GM12865 (cell line): Measurements from ENCODE around the gene MTERF2.

Experiments used
- DNase-seq: peaks from one replicate; pipeline ENCODE4 v3.0.0; 2010; ENCODE audit warnings: low read depth
- H3K4me3 ChIP-seq: 2 replicates; pipeline ENCODE4 v1.5.1; 2011; ENCODE audit warnings: mild to moderate bottlenecking, low read depth, low read length, control low read depth
- TF ChIP-seq, protein P1 (sequence below): IDR thresholded peaks from 2 replicates; pipeline ENCODE4 v1.5.1; 2011; ENCODE audit warnings: low read length, control low read depth, low read depth, inconsistent platforms; ENCODE audit not compliant: insufficient read depth; ENCODE audit errors: missing control alignments

Gene MTERF2

DNA sequence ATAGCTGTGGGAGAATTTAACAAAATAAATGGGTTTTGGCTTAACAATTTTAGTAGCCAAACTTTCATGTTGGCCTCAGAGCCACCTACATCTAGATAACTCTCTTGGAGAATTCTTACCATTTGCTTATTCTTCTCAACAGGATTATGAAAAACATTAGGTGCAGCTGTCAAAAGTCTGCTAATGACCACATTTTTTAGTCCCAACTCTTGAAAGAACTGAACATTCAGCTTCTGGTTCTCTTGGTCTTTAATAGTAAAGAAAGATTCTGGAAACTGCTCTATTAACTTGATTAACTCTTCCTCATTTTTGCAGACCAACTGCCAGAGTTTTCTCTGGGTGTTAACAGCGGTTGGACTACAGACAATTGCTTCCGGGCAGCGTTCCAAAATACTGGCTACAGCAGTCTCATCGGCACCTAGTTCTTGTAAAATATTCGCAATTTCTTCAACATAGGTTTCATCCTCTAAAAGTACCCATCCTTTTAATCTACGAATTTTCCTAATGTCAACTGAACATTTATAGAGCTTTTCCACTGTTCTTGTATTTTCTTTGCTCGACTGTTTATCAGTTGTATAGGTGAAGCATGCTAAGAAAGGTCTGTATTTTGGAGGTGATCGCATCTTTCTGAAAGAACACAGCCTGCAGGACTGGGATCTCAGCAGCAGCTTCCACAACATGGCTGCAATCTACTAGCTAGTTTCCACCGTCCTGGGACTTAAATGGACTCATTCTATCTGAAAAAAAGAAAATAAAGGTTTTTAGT lies 8.7 kb downstream of the MTERF2 start:
- H3K4me3 ChIP-seq, result no peak overlapping the region
- DNase-seq, result no peak
- TF ChIP-seq, protein P1, sequence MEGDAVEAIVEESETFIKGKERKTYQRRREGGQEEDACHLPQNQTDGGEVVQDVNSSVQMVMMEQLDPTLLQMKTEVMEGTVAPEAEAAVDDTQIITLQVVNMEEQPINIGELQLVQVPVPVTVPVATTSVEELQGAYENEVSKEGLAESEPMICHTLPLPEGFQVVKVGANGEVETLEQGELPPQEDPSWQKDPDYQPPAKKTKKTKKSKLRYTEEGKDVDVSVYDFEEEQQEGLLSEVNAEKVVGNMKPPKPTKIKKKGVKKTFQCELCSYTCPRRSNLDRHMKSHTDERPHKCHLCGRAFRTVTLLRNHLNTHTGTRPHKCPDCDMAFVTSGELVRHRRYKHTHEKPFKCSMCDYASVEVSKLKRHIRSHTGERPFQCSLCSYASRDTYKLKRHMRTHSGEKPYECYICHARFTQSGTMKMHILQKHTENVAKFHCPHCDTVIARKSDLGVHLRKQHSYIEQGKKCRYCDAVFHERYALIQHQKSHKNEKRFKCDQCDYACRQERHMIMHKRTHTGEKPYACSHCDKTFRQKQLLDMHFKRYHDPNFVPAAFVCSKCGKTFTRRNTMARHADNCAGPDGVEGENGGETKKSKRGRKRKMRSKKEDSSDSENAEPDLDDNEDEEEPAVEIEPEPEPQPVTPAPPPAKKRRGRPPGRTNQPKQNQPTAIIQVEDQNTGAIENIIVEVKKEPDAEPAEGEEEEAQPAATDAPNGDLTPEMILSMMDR, result no peak

- TF ChIP-seq, protein P1, result no peak
- no peak overlapping the region for H3K4me3 ChIP-seq
- no peak for DNase-seq
Measured at GRCh38 chr12:106976668-106977067, 10.3 kb downstream of the MTERF2 start.

DNA sequence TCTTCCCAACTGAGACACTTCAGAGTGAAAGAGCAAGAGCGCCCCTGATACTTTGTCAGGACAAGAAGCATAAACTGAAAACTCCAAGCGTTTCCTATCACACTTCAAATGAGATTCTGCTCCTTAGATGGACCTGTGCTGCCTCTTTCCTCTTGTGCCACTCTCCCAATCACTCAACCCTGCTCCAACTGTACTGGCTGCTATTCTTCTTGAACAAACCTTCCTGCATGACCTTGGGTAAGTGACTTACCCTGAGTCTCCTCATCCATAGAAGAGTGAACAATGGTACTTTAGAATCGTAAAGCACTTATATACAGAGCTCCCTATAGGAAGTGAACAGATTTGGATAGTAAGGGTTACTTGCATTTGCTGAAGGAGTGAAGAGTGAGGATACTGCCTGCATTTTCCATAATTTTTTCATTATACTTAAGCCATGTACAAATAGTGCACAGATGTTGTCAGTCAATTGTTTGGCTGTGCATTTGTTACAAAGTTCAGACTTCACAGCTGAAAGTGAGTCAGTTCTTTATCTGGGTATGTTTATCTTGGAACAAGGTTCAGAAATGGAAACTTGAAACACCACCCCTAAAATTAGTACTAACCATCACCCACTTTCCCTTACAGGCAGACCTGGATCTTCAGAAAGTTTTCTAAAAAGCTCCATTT lies 10.8 kb downstream of the MTERF2 start:
- TF ChIP-seq, protein P1, result no peak

DNA sequence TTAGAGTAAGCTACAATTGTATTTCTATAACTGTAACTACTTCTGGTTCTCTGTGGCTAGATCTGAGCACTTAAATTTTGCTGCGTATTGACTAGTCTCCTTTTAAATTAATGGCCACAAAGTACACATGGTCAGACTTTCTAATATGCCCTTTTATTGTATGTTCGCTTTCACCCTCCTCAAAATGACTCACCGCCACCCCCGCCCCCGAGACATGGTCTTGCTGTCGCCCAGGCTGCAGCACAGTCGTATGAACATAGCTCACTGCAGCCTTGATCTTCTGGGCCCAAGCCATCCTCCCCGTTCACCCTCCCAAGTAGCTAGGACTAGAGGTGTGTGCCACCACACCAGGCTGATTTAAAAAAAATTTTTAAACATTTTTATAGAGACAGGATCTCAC lies 11.8 kb downstream of the MTERF2 start:
- no peak for DNase-seq
- TF ChIP-seq, protein P1, result no peak
- H3K4me3 ChIP-seq, result no peak overlapping the region

More for the DNA sequence above, 10.8 kb downstream of the MTERF2 start:
- no peak for DNase-seq
- no peak overlapping the region for H3K4me3 ChIP-seq

DNA sequence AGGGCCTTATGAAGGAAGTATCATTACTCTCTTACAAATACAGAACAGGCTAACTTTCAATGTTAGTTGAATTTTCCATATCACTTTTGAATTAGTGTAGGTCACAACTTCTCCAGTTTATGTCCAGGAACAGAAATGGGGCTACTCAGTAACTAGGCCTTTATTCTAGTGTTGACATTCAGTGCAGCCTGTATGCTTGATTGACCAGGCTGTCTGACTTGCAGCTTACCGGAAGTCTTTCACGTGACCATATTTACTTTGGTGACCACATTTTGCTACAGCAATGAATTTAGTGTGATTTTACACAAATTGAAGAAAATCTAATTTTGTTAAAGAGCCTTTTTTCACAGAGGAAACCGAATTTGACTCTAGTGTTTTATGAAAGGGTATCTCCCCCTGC lies 12.4 kb downstream of the MTERF2 start:
- TF ChIP-seq, protein P1, result no peak
- peak; percentile 46 for DNase-seq
- no peak overlapping the region for H3K4me3 ChIP-seq

GRCh38 chr12:106973545-106973944 lies 13.4 kb downstream of the MTERF2 start:
- H3K4me3 ChIP-seq, result no peak overlapping the region
- TF ChIP-seq, protein P1, result no peak
- no peak for DNase-seq
